AG04449 (cell line): ENCODE measurements around the gene WDR45.

Source experiments
- CTCF ChIA-PET: fragments of 350-600 bp; formaldehyde crosslinking; extraction: SDS; loops from one replicate; lab custom pipeline; 2021; ENCODE audit warnings: antibody characterized with exemption; lab: Yijun Ruan, JAX
- POLR2A ChIA-PET: fragments of 400-600, 350-600 bp; formaldehyde crosslinking; extraction: SDS; loops from one replicate; lab custom pipeline; 2020; ENCODE audit warnings: antibody characterized with exemption, inconsistent platforms; lab: Yijun Ruan, JAX
- DNase-seq: peaks from one replicate; pipeline ENCODE4 v3.0.0-alpha.2; 2010; ENCODE audit warnings: low read depth, low spot score
- H3K4me3 ChIP-seq: 2 replicates; pipeline ENCODE4 v1.5.1; 2011; ENCODE audit warnings: low read depth, mild to moderate bottlenecking, control low read depth, low read length
- TF ChIP-seq, protein P1 (sequence below): IDR thresholded peaks from one replicate; pipeline ENCODE4 v1.5.1; 2011; ENCODE audit warnings: mild to moderate bottlenecking, moderate library complexity, low read length, control low read depth, inconsistent platforms; ENCODE audit not compliant: insufficient read depth; ENCODE audit errors: missing control alignments

Gene WDR45

DNA sequence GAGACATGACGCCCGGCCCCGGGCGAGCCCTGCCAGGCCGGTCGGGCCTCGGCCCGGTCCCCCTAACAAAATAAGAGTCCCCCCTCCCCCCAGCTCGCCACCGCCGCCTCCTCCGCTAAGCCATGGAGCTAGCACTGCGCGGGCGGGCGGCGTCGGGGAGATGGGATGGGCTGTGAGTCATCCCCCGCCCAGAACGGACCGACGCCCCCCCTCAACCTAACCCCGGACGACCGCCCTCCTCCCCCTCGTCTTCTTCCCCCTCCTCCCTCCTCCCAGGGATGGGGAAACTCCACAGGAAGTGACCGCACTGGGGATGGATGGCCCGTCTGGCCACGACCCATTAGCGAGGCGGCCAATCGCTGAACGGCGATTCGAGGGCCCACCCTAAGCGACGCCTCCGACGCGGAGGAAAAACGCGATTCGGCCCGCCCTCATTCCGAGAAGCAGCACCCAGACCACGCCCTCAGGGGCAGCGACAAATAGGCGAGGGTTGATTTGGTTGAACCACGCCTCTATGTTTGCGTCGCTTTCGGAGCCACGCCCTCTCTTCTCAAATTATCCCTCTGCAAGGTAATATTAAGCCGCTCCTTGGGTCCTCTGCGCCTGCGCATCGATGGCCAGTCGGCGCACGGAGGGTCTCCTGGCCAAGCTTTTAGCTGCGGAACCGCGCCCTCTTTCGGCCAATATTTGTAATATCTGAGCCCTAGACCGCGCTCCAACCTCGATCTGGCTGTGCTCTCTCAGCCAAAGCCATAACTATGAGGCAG is 36.3 kb downstream of the WDR45 start, which contains the start of gene TFE3:
TSS of gene TFE3 (minus strand) at position 138 of the 767 bp plus-strand sequence. CDS start at position 7, 131 bp downstream.
- peak within 1 kb of the TSS; percentile 71 for H3K4me3 ChIP-seq

DNA sequence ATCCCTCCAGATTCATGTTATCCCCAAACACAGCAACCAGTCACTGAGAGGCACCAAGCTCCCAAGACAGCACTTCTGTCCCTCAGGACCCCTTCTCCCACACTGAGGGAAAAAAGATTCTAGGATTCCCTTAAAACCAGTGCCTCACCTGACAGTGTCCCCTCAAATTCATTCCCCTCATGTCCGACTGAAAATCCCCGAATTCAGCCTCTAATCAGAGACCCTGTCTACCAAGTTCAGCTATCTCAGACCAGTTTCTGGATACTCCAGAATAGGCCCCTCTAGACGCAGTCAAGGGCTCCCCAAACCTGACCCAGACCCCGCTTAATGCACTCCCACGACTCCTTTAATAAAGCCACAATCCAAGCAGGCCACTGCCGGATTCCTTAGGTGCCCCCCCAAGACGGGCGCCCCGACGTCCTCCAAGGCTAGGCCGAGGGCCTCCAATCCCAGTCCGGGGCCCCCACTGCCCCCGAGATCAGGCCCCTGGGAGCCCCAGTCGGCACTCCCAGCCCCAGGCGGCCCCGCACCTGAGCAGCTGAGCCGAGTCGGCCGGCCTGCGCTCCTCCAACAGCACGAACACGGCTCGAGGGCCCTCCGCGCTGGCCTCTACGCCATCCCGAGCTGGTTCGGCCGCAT is 37.0 kb downstream of the WDR45 start:
- H3K4me3 ChIP-seq, result peak overlapping the region; percentile 71
- CTCF ChIA-PET, result interaction anchor here (1.4 to 1.5 kb wide), 3 partner anchors 71 to 97 kb away, joined by 3 to 6 read pairs (median 5); partner anchors contain the start of gene KCND1
- TF ChIP-seq, protein P1, sequence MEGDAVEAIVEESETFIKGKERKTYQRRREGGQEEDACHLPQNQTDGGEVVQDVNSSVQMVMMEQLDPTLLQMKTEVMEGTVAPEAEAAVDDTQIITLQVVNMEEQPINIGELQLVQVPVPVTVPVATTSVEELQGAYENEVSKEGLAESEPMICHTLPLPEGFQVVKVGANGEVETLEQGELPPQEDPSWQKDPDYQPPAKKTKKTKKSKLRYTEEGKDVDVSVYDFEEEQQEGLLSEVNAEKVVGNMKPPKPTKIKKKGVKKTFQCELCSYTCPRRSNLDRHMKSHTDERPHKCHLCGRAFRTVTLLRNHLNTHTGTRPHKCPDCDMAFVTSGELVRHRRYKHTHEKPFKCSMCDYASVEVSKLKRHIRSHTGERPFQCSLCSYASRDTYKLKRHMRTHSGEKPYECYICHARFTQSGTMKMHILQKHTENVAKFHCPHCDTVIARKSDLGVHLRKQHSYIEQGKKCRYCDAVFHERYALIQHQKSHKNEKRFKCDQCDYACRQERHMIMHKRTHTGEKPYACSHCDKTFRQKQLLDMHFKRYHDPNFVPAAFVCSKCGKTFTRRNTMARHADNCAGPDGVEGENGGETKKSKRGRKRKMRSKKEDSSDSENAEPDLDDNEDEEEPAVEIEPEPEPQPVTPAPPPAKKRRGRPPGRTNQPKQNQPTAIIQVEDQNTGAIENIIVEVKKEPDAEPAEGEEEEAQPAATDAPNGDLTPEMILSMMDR, result no peak
- no peak for DNase-seq
- POLR2A ChIA-PET, result interaction anchor here (0.9 to 1.7 kb wide), 3 partner anchors 41 to 85 kb away, joined by 8 to 11 read pairs (median 8); partner anchors contain the start of genes GRIPAP1 and OTUD5

More for the DNA sequence above, 36.3 kb downstream of the WDR45 start, which contains the start of gene TFE3:
- DNase-seq, result peak; percentile 89
- TF ChIP-seq, protein P1, result peak; percentile 48
- CTCF ChIA-PET, result interaction anchor here (0.6 to 2.1 kb wide), 11 partner anchors 10 to 122 kb away, joined by 3 to 10 read pairs (median 3); partner anchors contain the start of genes KCND1 and OTUD5
- POLR2A ChIA-PET, result interaction anchor here (0.9 to 1.4 kb wide), 5 partner anchors 10 to 85 kb away, joined by 3 to 8 read pairs (median 4); partner anchors contain the start of genes GRIPAP1, KCND1 and OTUD5

DNA sequence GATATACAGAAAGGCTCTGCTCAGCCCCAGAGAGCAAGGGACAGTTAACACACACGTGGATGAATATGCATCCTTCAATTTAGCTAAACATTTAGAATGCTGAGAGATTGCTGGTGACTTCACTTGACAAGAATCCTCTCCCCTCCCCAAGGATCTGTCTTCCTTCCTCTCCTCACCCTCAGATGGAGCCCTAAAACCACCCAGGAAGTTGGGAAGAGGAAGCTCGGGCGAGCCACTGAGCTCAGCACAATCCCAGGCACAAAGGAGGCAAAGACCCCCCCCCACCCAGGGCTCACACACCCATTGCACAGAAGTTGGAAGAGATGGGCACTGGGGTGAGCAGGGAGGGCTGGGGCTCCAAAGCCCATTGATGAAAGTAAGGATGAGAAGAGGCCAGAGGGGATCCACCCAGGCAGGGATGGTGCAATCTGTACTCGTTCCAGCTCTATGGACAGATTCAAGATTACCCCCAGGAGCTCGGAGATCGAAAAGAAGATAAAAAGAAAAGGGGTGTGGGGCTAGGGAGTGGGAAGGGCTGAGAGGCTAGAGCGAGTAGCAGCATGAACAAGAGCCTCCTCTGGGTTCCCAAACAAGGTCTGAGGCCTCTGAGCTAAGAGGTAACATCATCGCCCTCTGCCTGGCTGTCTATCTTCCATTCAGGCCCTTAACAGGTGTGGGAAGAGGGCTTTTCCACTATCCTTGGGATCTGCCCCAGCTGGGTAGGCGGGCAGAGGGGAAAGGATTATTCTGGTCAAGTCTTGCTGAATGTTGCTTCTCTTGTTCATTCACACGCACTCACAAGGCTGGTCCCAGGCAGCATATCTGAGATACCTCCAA is 37.7 kb downstream of the WDR45 start:
- TF ChIP-seq, protein P1, result no peak
- DNase-seq, result no peak
- peak overlapping the region; percentile 71 for H3K4me3 ChIP-seq
- CTCF ChIA-PET, result interaction anchor here (0.9 to 1.5 kb wide), 4 partner anchors 70 to 136 kb away, joined by 3 to 6 read pairs (median 4); partner anchors contain the start of gene KCND1
- POLR2A ChIA-PET, result interaction anchor here (0.5 to 1.7 kb wide), 4 partner anchors 13 to 131 kb away, joined by 3 to 11 read pairs (median 3); partner anchors contain the start of gene OTUD5

DNA sequence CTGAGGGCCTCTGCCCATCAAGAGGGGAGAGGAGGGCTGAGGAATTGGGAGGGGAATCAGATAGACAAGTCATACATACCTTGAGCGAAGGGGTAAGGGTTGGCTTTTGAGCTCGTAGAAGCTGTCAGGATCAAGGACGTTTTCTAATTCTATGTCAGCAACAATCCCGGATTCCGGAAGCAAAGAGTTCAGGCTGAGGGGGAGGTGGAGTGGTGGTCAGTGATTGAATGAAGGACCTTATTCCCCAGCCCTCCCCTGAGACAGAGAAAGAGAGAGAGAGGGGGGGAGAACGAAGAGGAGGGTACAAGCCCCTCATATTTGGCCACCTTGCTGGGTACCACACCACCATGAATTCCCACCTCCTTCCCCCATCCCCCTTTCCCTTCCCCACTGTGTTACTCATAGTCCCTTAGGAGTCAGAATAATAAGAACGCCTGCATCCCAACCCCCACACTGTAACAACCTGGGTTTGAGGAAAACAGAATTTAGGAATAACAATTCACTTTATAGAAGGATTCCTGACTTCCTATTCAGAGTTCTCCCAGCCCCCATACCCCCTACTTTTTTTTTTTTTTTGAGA is 39.2 kb downstream of the WDR45 start:
- ChIA-PET POLR2A (interaction anchor here (0.9 to 1.6 kb wide), 4 partner anchors 13 to 82 kb away, joined by 3 to 6 read pairs (median 4); partner anchors contain the start of genes GRIPAP1 and OTUD5), CTCF (interaction anchor here (0.9 to 1.4 kb wide), 2 partner anchors 38 to 68 kb away, joined by 3 to 5 read pairs; partner anchors contain the start of genes GRIPAP1 and KCND1)
- H3K4me3 ChIP-seq, result peak overlapping the region; percentile 49
- TF ChIP-seq, protein P1, result no peak
- DNase-seq, result no peak
